ENCODE data around the gene IPP. TPM values are rescaled to one million over a fixed set of nuclear protein-coding genes. Genes with fewer than 3 reads are reported as not detected.

Gene IPP
- total and polyA plus RNA-seq, 2 of the 4 experiments (the other 2 are of a cell fraction): 4.6 to 10.6 TPM

GRCh38 chr1:45667321-45668111, 82.9 kb downstream of the IPP start:
- DNase-seq: no peak
- H3K27me3 ChIP-seq (ENCODE audit: control insufficient read depth, insufficient read depth, low read length): no peaks in the 10 kb centered on the region
- H2BK15ac ChIP-seq (ENCODE audit: low read depth, low read length): no peak overlapping the region
- H2BK5ac ChIP-seq (ENCODE audit: low read depth, low read length, poor library complexity, severe bottlenecking): no peak overlapping the region
- H4K8ac ChIP-seq (ENCODE audit: low read depth in 2 of 2, low read length in 2 of 2): no peak overlapping the region
- H3K9me1 ChIP-seq (ENCODE audit: insufficient read depth, low read length): peaks cover 13% of the 10 kb centered on the region
- no peak overlapping the region for H3K23ac ChIP-seq (ENCODE audit: low read depth, low read length)
- POLR2A ChIA-PET (ENCODE audit: unreplicated experiment): no interaction called here
- peaks cover 6% of the 10 kb centered on the region for H3K4me1 ChIP-seq (ENCODE audit: control insufficient read depth, insufficient read depth, low read length)
- intact Hi-C loops (cut with micrococcal nuclease): no loop called here
- H3K4ac ChIP-seq (ENCODE audit: low read depth, low read length): no peak overlapping the region
- no peak overlapping the region for H3K4me3 ChIP-seq (ENCODE audit: insufficient read depth, low read depth, low read length)
- H4K91ac ChIP-seq (ENCODE audit: insufficient read depth, low read depth, low read length): no peak overlapping the region
- no peak overlapping the region for H2BK20ac ChIP-seq (ENCODE audit: low read depth, low read length)
- H3K56ac ChIP-seq (ENCODE audit: extremely low read depth, insufficient read depth, low read length): no peak overlapping the region
- no peak overlapping the region for H3K4me2 ChIP-seq (ENCODE audit: low read depth, low read length)
- no peak overlapping the region for H2AK5ac ChIP-seq (ENCODE audit: low read depth, low read length)
- 86% methylated on average over 1 of the region's 8 CpGs; no CpG with 5 or more reads in 1 of the 2 experiments for WGBS, 2 experiments (ENCODE audit: extremely low coverage in 2 of 2, insufficient read length in 1 of 2)
- no TSS peak for BruUV-seq (replicated peaks)
- ATAC-seq (ENCODE audit: low read depth): no peak
- H3K14ac ChIP-seq (replicated peaks; ENCODE audit: low read depth, low read length): no peak overlapping the region
- CTCF ChIA-PET: no interaction called here
- H2AFZ ChIP-seq (replicated peaks; ENCODE audit: low read length, poor library complexity): no peak overlapping the region
- TF ChIP-seq USF2 (IDR thresholded peaks at IDR 0.05; ENCODE audit: low read depth, low read length) (no peak), NFE2L2 (IDR thresholded peaks at IDR 0.05; ENCODE audit: low read depth, low read length) (no peak), MAFK (IDR thresholded peaks at IDR 0.05; ENCODE audit: low read depth, low read length) (no peak), SMC3 (IDR thresholded peaks at IDR 0.05; ENCODE audit: low read depth, low read length) (no peak), RAD21 (IDR thresholded peaks at IDR 0.05; ENCODE audit: low read length) (no peak), BHLHE40 (IDR thresholded peaks at IDR 0.05; ENCODE audit: low read depth, low read length) (no peak), MAZ (IDR thresholded peaks at IDR 0.05; ENCODE audit: borderline replicate concordance, low read depth, low read length) (no peak), ELK1 (IDR thresholded peaks at IDR 0.05; ENCODE audit: borderline replicate concordance, low read depth, low read length) (no peak), RFX5 (IDR thresholded peaks at IDR 0.05; ENCODE audit: low read depth, low read length) (no peak), FOS (IDR thresholded peaks at IDR 0.05; ENCODE audit: low read depth, low read length) (no peak), CHD1 (IDR thresholded peaks at IDR 0.05; ENCODE audit: low read depth, low read length) (no peak), MXI1 (IDR thresholded peaks at IDR 0.05; ENCODE audit: borderline replicate concordance, low read depth, low read length) (no peak), POLR2A (IDR thresholded peaks at IDR 0.05; ENCODE audit: low read depth, low read length) (no peak)
- no peak overlapping the region for H3K18ac ChIP-seq (ENCODE audit: low read depth, low read length)
- no peak overlapping the region for H2AK9ac ChIP-seq (replicated peaks; ENCODE audit: low read depth, low read length, poor library complexity)
- in situ Hi-C loops (cut with MboI; ENCODE audit: low sequenced_read_pairs): no loop called here
- H4K20me1 ChIP-seq (ENCODE audit: insufficient read depth, low read length): peaks cover 77% of the 10 kb centered on the region
- H2BK120ac ChIP-seq (ENCODE audit: low read depth, low read length): no peak overlapping the region
- H3K9me3 ChIP-seq (ENCODE audit: control insufficient read depth, insufficient read depth, low read length): no peaks in the 10 kb centered on the region
- no peaks in the 10 kb centered on the region; the same call in 1 of the 2 replicates for H3K36me3 ChIP-seq (ENCODE audit: control insufficient read depth, insufficient read depth, low read length)
- H4K5ac ChIP-seq (ENCODE audit: low read depth, low read length): no peak overlapping the region
- H3K9ac ChIP-seq (ENCODE audit: low read depth, low read length): no peak overlapping the region
- H3K27ac ChIP-seq (ENCODE audit: insufficient read depth, low read length): no peak overlapping the region
- dilution Hi-C loops (cut with HindIII; ENCODE audit: low sequenced_read_pairs, unreplicated experiment): no loop called here
- peaks cover 12 to 66% of the 10 kb centered on the region in 2 experiments for H3K79me1 ChIP-seq (ENCODE audit: low read depth in 1 of 2, low read length in 2 of 2)
